H1 (cell line): ENCODE results near the gene LRRC63. TPM values are rescaled to one million over a fixed set of nuclear protein-coding genes. Genes with fewer than 3 reads are reported as not detected.

ENCODE experiments used
- BACH1 ChIP-seq: IDR thresholded peaks from 2 replicates; pipeline ENCODE4 v1.6.1; 2012; ENCODE audit warnings: low read length, improper control_type of control experiment
- CREB1 ChIP-seq: IDR thresholded peaks from 2 replicates; pipeline ENCODE4 v1.6.1; 2012; ENCODE audit warnings: inconsistent platforms
- HDAC6 ChIP-seq: IDR thresholded peaks from one replicate; pipeline ENCODE4 v1.7.1; 2012; ENCODE audit warnings: low read depth, mild to moderate bottlenecking, inconsistent platforms, low read length, moderate library complexity
- JUN ChIP-seq: IDR thresholded peaks from 2 replicates; pipeline ENCODE4 v1.6.1; 2011; ENCODE audit warnings: low read depth, mild to moderate bottlenecking, improper control_type of control experiment, low read length
- SIN3A ChIP-seq, 2 experiments: IDR thresholded peaks in 1 of 2; conservative IDR thresholded peaks in 1 of 2; 2 replicates each; pipeline ENCODE4 v1.6.1; 2011 to 2012; ENCODE audit warnings: low read length in 2 of 2, improper control_type of control experiment in 1 of 2, low read depth in 1 of 2, mild to moderate bottlenecking in 1 of 2
- polyA plus RNA-seq, 7 experiments: library from polyadenylated mRNA; depleted of rRNA in 3 of 7; stranded (reverse) in 5 of 7; unstranded in 2 of 7; fragments of >200 nt in 5 of 7; fragments of 200-250 nt in 2 of 7; gene quantifications; 1 replicate in 5 of 7; 2 replicates in 1 of 7; 4 replicates in 1 of 7; pipeline versions ENCODE4 v1.2.1 to v1.2.3, GENCODE V29; 2011 to 2013; ENCODE audit warnings: missing spikeins in 2 of 7, mixed read lengths in 2 of 7
- total RNA-seq: library from RNA; stranded (reverse); fragmentation: NEBNext Ultra II Directional; extraction: Animal tissue kit (Norgen Biotek cat#: 25700); gene quantifications from 2 replicates; pipeline ENCODE4 v1.2.1, GENCODE V29; 2021
- TF ChIP-seq, protein P1 (sequence below): IDR thresholded peaks from 2 replicates; pipeline ENCODE4 v1.6.1; 2011; ENCODE audit warnings: low read length, improper control_type of control experiment

The LRRC63 gene
- total and polyA plus RNA-seq, 2 of the 8 experiments (the other 6 are each of a cell fraction or from before 2014, with no cell fraction given): not detected

GRCh38 chr13:46185634-46186033 is 26.1 kb upstream of the LRRC63 start (continued):
- TF ChIP-seq SIN3A (conservative IDR thresholded peaks at IDR 0.05 in 1 of 2, IDR thresholded peaks at IDR 0.05 in 1 of 2; ENCODE audit: low read depth in 1 of 2, low read length in 2 of 2) (no peak), CREB1 (no peak), JUN (no peak), BACH1 (no peak), HDAC6 (no peak)
- TF ChIP-seq, protein P1, sequence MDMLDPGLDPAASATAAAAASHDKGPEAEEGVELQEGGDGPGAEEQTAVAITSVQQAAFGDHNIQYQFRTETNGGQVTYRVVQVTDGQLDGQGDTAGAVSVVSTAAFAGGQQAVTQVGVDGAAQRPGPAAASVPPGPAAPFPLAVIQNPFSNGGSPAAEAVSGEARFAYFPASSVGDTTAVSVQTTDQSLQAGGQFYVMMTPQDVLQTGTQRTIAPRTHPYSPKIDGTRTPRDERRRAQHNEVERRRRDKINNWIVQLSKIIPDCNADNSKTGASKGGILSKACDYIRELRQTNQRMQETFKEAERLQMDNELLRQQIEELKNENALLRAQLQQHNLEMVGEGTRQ: no peak
